Caki2 (cell line): ENCODE data around the gene ACADVL. TPM values are rescaled to one million over a fixed set of nuclear protein-coding genes. Genes with fewer than 3 reads are reported as not detected.
A peak's percentile ranks its signal among the peaks of the same experiment; 100 is the strongest.
"Not testable (repeated sequence)": the region's sequence is repeated elsewhere in the genome, so short reads cannot be mapped to it uniquely, and the experiment has no call there.

Experiments
- DNase-seq: peaks from one replicate; pipeline ENCODE4 v3.0.0-alpha.2; 2015; ENCODE audit warnings: low read depth
- in situ Hi-C: cut with HindIII; loops from 2 replicates; pipeline ENCODE4 v1.10.0; 2016; ENCODE audit warnings: low sequenced_read_pairs, low pct_unique_long_range_greater_than_20kb, mixed read lengths
- total RNA-seq: library from RNA; depleted of rRNA; stranded (reverse); fragments of >200 nt; shearing (Covaris generic); gene quantifications from 2 replicates; pipeline ENCODE4 v1.2.3, GENCODE V29; 2014; ENCODE audit warnings: low replicate concordance; rRNA removed

Gene ACADVL
- 301 and 338 TPM in 2 replicates for total RNA-seq

DNA sequence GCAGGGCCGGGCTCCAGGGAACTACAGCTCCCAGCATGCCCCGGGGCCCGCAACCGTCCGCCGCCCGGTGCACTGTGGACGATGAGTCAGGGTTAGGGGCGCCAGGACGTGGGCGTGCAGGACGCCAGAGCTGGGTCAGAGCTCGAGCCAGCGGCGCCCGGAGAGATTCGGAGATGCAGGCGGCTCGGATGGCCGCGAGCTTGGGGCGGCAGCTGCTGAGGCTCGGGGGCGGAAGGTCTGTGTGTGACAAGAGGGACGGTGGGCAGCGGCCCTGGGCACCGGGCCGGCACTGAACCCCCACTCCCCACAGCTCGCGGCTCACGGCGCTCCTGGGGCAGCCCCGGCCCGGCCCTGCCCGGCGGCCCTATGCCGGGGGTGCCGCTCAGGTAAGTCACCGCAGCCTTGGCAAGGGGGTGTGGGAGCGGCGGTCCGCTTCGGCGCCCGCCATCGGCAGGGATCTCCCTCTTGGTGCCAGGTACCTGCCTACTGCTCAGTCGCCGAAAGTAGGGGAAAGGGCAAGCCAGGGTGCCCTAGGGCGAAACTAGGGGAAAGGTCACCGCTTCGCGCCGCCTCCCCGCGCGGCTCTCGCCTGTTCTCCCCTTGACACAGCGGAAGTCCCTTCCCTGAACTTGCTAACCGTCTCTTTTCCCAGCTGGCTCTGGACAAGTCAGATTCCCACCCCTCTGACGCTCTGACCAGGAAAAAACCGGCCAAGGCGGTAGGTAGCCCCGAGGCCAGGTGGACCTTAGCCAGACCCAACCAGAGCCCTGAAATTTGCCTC lies at the start of gene ACADVL, which contains the start of gene DLG4:
Gene ACADVL, plus strand, starts transcription at position 127 of the 781 bp plus-strand sequence. Its CDS starts 47 bp downstream, at position 174.
Gene DLG4, minus strand, starts transcription at position 25 of the 781 bp plus-strand sequence.
- in situ Hi-C loops = no loop called here
- DNase-seq = peak; percentile 83

DNA sequence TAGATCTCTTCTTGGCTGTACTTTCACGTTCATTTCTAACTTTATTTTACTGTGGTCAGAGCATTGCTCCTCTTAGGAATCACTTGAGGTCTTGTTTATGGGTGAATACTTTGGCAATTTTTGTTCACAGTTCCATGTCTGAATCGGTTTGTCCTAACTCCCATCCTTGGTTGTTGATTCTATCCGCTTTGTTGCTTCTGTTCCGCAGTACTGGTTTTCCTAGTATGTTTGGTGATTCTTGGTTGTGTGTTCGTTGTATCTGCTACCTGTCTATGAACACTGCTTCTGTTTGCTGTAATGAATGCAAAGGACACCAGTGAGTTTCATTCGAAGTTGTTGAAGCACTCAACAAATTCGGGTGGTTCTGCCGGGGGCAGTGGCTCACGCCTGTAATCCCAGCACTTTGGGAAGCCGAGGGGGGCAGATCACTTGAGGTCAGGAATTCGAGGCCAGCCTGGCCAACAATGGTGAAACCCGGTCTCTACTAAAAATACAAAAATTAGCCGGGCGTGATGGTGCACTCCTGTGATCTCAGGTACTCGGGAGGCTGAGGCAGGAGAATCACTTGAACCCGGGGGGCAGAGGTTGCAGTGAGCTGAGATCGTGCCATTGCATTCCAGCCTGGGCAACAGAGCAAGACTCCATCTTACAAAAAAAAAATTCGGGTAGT lies 47.1 kb upstream of the ACADVL start:
- in situ Hi-C loops, DNase-seq: not testable (repeated sequence)

DNA sequence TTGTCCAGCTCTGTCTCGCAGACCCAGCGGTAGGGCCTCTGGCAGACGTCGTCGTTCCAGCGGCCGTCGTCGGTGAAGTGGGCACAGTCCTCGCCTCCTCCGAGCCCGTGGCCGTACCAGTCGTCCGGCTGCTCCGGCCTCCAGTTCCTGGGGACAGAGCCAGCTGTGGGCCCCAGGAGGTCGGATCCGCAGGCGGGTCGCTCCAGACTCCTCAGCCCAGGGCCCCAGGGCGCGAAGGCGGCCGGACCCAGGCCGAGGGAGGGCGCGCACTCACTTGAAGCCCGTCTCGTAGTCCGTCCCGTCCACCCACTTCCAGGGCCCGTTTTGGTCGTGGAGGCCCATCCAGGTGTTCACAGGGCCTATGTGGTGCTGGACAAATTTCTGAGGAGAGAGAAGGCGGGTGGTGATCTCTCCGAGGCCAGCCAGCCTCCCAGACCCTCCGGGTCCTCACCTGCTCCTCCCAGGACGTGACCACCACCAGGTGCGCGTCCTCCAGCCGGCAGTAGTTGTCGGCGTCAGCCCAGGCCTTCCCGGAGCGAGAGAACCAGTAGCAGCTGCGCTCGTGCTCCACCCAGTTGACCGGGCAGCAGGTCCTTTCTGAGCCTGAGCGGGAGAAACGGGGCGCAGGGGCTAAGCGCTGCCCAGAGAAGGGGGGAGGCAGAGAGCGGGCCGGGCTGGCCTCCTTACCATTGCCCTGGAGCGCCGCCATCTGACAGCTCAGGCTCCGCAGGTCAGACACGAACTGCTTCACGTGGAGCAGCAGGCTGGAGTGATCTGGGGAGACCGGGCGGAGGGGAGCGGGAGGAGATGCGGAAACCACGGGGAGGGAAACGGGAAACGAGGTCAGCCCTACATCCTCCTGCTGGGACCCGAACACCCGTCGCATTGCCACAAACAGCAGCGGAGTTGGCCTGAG lies 45.8 kb upstream of the ACADVL start:
- in situ Hi-C loops = no loop called here
- DNase-seq = no peak

DNA sequence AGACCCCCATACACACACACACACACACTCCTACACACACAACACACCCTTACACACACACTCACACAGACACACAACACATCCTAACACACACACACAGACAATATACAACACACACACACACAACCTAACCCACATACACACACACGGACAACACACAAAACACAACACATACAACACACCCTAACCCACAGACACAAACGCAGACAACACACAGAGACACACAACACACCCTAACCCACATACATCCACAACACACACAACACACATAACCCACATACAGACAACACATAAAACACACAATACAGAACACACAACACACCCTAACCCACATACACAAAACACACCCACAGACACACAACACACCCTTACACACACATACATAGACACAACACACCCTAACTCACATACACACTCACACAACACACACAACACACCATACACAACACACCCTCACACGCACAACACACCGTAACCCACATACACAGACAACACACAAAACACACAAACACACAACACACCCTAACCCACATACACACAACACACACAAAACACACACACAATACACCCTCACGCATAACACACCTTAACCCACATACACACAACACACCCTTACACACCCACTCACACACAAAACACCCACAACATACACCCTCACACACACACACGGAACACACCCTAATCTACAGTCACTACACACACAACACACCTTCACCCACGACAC lies 45.0 kb upstream of the ACADVL start:
- no peak for DNase-seq
- in situ Hi-C loops = no loop called here

DNA sequence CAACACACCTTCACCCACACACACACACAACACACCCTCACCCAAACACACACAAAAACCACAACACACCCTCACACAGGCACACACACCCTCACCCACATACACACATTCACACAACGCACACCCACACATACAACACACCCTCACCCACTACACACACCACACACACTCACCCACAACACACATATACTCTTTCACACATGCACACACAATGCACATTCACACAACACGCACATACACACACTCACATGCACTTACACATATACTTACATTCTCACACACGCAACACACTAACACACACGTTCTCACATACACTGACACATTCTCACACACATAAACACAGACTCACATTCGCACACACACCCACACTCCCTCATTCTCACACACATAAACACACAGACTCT lies 44.4 kb upstream of the ACADVL start:
- in situ Hi-C loops = no loop called here
- DNase-seq = no peak

DNA sequence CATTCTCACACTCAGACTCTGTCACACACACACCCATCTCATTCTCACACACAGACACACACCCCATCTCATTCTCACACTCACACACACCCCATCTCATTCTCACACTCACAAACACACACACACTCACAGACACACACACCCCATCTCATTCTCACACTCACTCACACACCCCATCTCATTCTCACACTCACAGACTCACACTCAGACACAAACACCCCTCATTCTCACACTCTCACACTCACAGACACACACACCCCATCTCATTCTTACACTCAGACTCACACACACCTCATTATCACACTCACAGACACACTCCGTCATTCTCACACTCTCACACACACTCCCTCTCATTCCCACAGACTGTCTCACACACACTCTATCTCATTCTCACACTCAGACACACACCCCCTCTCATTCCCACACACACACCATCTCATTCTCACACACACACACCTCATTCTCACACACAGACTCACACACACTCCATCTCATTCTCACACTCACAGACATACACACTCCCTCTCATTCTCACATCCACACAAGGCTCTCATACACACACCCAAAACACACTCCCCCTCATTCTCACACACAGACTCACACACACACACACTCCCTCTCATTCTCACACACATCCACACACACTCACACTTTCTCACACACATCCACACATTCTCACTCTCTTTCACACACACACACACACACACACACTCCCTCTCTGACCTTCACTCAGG lies 43.5 kb upstream of the ACADVL start:
- no peak for DNase-seq
- in situ Hi-C loops = no loop called here

DNA sequence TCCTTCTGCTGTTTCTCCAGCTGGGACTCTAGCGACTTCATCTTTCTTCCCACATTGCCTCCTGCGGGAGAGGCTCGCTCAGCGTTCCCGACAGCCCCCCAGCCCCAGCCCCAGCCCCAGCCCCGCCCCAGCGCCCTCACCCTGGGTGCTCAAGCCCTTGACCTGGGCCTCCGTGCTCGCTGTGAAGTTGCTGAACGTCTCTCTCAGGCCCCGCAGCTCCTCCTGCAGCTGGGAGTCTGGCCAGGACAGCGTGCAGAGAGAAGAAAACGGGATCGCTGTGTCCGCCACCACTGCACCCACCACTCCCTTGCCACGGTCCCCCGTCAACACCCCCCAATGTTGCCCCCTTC lies 42.9 kb upstream of the ACADVL start:
- no peak for DNase-seq
- in situ Hi-C loops = no loop called here

DNA sequence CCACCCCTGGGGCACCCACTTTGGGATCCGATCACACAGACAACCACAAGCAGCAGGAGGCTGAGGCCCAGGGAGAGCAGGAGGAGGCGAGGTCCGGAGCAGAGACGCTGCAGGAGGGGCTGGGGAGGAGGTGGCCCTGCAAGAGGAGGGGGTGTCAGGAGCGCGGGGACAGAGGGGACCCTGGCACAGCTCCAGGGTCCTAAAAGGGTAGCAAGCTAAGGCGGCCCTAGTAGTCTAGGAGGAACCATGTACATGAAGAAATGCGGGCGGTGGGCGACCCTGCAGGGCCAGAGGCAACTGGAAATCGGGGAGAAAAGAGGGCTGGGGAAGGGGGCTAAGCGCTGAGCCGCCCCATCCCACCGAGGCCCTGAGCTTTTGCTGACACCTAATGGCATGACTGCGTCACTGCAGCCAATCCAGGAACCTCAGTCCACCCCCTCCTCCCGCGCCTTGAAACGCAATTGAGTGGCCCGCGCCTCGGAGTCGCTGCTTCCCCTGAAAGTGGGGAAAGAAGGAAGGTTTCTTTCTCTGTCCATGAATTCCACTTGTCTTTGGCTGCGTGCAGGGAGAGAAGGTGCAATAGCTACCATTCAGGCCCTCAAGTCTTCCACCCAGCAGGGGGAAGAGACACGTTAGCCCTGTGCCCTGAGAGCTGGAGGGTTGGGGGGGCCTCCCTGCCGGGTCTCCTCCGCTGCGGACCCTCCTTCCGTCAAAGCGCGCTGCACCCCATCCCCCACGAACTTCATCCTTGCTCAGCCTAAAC lies 42.4 kb upstream of the ACADVL start:
- in situ Hi-C loops = no loop called here
- DNase-seq = peak; percentile 30

DNA sequence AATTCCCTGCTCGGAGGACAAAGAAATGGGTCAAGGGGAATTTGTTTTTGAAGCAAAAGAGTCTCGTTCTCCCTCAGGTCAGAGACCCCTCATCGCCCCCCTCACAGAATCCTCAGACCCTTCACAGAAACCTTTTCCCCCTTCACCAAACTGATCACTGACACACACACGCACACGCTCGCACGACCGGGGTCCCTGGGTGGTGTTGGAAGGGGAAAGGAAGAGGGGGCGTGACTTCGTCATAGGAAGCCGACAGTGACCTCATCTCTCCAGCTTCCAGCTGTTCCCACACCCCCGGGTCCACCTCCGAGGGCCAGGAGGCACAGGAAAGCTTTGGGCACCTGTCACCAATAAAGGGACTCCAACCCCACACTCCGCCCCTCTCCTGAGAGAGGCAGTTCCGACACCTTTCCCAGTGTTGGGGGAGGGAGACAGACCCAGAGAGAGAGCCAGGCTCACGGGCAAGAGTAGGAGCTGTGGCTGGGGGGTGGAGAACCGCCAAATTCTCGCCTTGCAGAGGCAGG lies 41.7 kb upstream of the ACADVL start:
- in situ Hi-C loops = no loop called here
- DNase-seq = no peak

DNA sequence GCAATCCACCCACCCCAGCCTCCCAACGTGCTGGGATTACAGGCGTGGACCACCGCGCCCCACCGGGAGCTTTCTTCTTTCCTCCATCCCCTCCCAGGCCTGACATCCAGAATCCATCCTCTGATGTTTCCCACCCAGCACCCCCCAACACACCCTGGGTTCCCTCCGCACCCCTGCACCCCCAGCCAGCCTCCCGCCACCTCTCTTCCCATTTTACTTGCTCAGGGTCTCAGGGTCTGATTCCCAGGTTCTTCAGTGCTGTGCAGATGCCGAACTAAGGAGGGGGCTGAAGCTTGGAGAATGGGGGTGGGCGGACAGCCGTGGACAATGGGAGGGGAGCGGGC lies 40.8 kb upstream of the ACADVL start:
- DNase-seq = no peak
- in situ Hi-C loops = no loop called here

DNA sequence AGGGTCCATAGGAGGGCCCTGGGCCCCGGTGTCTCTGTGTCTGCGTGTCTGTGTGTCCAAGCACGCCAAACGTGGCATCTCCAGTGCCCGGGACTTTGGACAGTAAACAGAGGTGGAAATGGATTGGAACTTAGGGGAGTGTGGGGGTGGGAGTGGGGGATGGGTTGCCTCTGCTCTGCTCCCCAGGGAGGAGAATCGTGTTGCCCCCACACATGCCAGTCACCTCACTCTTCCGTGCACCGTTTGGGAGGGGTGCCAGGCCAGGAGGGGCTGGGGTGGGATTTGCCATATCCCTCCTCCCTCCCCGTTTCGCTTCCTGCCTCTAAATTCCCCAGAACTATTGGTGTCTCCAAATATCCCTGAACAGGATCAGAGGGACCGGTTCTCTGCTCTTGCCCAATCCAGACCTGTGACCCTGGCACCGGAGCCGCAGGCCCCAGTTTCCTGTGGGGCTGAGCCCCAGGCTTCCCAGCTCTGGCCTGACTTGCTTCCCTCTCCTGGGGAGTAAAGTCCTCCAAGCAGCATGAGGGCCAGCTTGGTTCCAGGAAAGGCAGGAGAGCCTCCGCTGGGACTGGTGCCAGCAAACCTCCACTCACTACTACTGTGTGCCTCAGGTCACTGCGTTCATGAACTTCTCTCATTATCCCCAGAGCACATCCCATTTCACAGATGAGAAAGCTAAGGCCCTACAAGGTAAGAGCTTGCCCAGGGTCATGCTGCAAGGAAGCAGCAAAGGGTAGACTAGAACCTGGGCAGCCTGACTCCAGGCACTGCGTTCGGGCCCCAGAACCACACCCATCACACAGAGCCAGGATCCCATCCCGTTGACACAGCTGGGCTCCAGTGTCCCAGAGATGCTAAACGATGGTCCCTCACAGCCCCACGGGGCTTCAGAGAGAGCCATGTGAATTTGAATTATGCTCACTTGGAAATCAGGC lies 40.2 kb upstream of the ACADVL start, which contains the start of gene ASGR1:
Gene ASGR1, minus strand, starts transcription at position 54 of the 938 bp plus-strand sequence. CDS start 807 bp downstream, outside the sequence.
- DNase-seq = no peak
- in situ Hi-C loops = no loop called here

DNA sequence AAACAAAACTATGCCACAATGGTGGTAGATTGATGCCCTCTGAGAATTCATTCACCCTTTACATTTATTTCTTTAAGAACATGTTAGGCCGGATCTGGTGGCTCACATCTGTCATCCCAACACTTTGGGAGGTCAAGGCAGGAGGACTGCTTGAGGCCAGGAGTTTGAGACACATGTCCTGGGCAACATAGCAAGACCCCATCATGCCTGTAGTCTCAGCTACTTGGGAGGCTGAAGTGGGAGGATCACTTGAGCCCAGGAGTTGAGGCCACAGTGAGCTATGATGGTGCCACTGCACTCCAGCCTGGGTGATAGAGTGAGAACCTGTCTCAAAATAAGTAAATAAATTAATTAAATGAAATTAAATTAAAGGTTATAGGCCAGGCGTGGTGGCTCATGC lies 37.6 kb upstream of the ACADVL start:
- in situ Hi-C loops, DNase-seq: not testable (repeated sequence)

DNA sequence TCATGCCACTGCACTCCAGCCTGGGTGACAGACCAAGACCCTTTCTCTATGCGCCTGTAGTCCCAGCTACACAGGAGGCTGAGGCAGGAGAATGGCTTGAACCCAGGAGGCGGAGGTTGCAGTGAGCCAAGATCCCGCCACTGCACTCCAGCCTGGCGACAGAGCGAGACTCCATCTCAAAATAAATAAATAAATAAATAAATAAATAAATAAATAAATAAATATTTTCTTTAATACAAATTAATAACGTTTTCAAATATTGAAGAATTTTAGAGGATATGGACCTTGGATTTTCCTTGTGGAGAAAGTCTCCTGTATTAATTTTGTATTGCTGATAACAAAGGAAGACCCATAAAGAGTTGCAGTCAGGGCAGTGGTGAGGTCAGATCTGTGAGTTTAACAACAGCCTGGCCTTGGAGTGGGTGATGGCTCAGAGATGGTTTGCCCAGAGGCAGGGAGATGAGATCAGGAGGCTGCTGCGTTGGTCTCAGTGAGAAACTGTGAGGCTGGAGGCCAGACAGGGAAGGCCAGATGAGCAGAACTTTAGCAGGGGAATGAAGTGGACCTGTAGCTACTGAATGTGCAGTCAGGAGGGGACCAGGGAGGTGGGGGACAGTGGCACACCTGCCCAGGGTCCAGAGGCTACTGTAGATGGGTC lies 36.2 kb upstream of the ACADVL start:
- in situ Hi-C loops = no loop called here
- no peak for DNase-seq

DNA sequence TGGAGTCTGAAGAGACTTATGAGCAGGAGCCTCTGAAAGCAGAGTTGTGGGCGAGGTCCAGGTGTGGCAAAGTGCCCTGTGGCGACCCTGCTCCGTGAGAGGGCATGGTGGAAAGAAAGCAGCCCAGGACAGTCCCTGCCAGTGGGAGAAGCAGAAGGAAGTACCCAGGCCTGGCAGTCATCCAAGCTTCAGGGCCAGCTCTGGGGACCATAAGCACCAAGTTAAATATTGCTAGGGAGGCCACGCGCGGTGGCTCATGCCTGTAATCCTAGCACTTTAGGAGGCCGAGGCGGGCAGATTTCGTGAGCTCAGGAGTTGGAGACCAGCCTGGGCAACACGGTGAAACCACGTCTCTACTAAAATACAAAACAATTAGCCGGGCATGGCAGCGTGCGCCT lies 35.6 kb upstream of the ACADVL start:
- in situ Hi-C loops = no loop called here

DNA sequence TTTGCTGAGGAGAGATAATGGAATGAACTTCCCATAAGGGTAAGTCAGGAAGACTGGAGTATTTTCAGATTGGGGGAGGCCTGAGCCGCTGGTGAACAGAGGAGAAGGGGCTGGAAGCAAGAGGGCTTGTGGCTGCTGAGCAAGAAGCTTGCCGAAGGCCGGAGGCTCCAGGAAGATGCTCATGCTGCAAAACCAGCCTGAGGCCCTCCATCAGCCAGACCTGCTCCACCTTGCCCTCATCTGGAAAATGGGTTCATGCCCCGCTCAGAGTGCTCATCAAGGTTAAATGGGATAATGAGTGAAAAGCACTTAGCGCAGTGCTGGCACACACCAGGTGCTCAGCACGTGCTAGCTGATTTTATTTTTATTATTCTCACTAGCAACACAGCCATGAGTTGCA lies 35.1 kb upstream of the ACADVL start:
- no peak for DNase-seq
- in situ Hi-C loops = no loop called here

More for the DNA sequence above, 35.6 kb upstream of the ACADVL start:
- peak; percentile 68 for DNase-seq
